ENCODE results near the gene U2AF1L4.

DNA sequence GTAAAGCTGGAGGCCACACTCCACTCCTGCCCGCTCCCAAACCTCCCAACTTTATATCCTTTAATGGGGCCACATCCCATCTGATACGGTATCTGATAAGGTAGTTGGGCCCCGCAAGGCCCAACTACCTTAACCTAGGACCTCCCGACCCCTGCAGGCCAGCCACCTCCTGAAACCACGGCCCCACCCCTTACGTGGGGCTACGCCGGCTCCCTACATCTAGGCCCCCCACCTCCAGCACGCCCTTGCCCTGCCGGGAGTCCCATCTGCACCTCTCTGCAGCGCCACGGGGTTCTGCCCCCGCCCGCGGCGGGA is 5.2 kb downstream of the U2AF1L4 start:
- TF ChIP-seq, protein P1, sequence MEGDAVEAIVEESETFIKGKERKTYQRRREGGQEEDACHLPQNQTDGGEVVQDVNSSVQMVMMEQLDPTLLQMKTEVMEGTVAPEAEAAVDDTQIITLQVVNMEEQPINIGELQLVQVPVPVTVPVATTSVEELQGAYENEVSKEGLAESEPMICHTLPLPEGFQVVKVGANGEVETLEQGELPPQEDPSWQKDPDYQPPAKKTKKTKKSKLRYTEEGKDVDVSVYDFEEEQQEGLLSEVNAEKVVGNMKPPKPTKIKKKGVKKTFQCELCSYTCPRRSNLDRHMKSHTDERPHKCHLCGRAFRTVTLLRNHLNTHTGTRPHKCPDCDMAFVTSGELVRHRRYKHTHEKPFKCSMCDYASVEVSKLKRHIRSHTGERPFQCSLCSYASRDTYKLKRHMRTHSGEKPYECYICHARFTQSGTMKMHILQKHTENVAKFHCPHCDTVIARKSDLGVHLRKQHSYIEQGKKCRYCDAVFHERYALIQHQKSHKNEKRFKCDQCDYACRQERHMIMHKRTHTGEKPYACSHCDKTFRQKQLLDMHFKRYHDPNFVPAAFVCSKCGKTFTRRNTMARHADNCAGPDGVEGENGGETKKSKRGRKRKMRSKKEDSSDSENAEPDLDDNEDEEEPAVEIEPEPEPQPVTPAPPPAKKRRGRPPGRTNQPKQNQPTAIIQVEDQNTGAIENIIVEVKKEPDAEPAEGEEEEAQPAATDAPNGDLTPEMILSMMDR (IDR thresholded peaks at IDR 0.05; ENCODE audit: poor library complexity): no peak
- TF ChIP-seq EZH2 (IDR thresholded peaks at IDR 0.05; ENCODE audit: borderline replicate concordance): no peak
- TF ChIP-seq EZH2phosphoT487 (IDR thresholded peaks at IDR 0.05; ENCODE audit: low read depth, severe bottlenecking, unreplicated experiment): no peak

Data from hepatocyte (in vitro differentiated cells).